Measurements from ENCODE around the gene NEURL4. TPM values are rescaled to one million over a fixed set of nuclear protein-coding genes. Genes with fewer than 3 reads are reported as not detected.

Gene NEURL4
- total RNA-seq, 1 donor from 2014 or later = 22.6 TPM

GRCh38 chr17:7347630-7348477 is 18.7 kb upstream of the NEURL4 start:
- Histone ChIP-seq H3K36me3 (no peaks in the 10 kb centered on the region), H3K4me3 (no peak overlapping the region), H3K4me1 (peaks cover 20% of the 10 kb centered on the region), H3K27me3 (no peaks in the 10 kb centered on the region), H3K27ac (no peak overlapping the region), H3K9me3 (no peaks in the 10 kb centered on the region)
- TF ChIP-seq CTCF (IDR thresholded peaks at IDR 0.05) (no peak), POLR2AphosphoS5 (IDR thresholded peaks at IDR 0.05; ENCODE audit: insufficient read depth in 1 of 2, low read depth in 1 of 2) (peak in 1 of 2 donors; percentile 12)
- intact Hi-C loops (cut with DNase I) = loop anchor here (5.0 kb wide), 1 partner anchor 36 kb away; no protein-coding TSS in a partner anchor
- no peak for DNase-seq (ENCODE audit: extremely low spot score in 2 of 2)

- Histone ChIP-seq H3K4me1 (peaks cover 15% of the 10 kb centered on the region), H3K27ac (no peak overlapping the region), H3K9me3 (no peaks in the 10 kb centered on the region), H3K36me3 (no peaks in the 10 kb centered on the region), H3K4me3 (no peak overlapping the region), H3K27me3 (no peaks in the 10 kb centered on the region)
- no peak for TF ChIP-seq POLR2AphosphoS5 (IDR thresholded peaks at IDR 0.05; ENCODE audit: insufficient read depth in 1 of 2, low read depth in 1 of 2)
- no peak for TF ChIP-seq POLR2A (IDR thresholded peaks at IDR 0.05)
- TF ChIP-seq CTCF (IDR thresholded peaks at IDR 0.05) = no peak
- intact Hi-C loops (cut with DNase I) = loop anchor here (5.0 kb wide), 1 partner anchor 35 kb away; no protein-coding TSS in a partner anchor
- no peak for DNase-seq (ENCODE audit: extremely low spot score in 2 of 2)
Observed at GRCh38 chr17:7346761-7347614, 17.9 kb upstream of the NEURL4 start.

GRCh38 chr17:7343250-7343649 is 14.1 kb upstream of the NEURL4 start:
- H3K27me3 ChIP-seq = no peaks in the 10 kb centered on the region
- TF ChIP-seq POLR2A (IDR thresholded peaks at IDR 0.05) (no peak), CTCF (IDR thresholded peaks at IDR 0.05) (no peak), POLR2AphosphoS5 (IDR thresholded peaks at IDR 0.05; ENCODE audit: insufficient read depth in 1 of 2, low read depth in 1 of 2) (no peak)
- H3K4me1 ChIP-seq = no peaks in the 10 kb centered on the region
- no peak overlapping the region for H3K27ac ChIP-seq
- H3K36me3 ChIP-seq = no peaks in the 10 kb centered on the region
- H3K4me3 ChIP-seq = no peak overlapping the region
- DNase-seq (ENCODE audit: extremely low spot score in 2 of 2) = no peak
- intact Hi-C loops (cut with DNase I) = no loop called here
- no peaks in the 10 kb centered on the region for H3K9me3 ChIP-seq

GRCh38 chr17:7341842-7342241 is 12.7 kb upstream of the NEURL4 start:
- H3K4me3 ChIP-seq = no peak overlapping the region
- intact Hi-C loops (cut with DNase I) = no loop called here
- no peak for DNase-seq (ENCODE audit: extremely low spot score in 2 of 2)
- H3K36me3 ChIP-seq = no peaks in the 10 kb centered on the region
- TF ChIP-seq POLR2A (IDR thresholded peaks at IDR 0.05) (no peak), POLR2AphosphoS5 (IDR thresholded peaks at IDR 0.05; ENCODE audit: insufficient read depth in 1 of 2, low read depth in 1 of 2) (no peak), CTCF (IDR thresholded peaks at IDR 0.05) (no peak)
- H3K9me3 ChIP-seq = no peaks in the 10 kb centered on the region
- H3K27ac ChIP-seq = no peak overlapping the region
- H3K27me3 ChIP-seq = no peaks in the 10 kb centered on the region
- no peaks in the 10 kb centered on the region for H3K4me1 ChIP-seq
